NOMO-1 (cell line): ENCODE measurements around the gene SIGLEC14.
"Not testable (repeated sequence)": the region's sequence is repeated elsewhere in the genome, so short reads cannot be mapped to it uniquely, and the experiment has no call there.

Experiments
- DNase-seq, 2 experiments: peaks; one replicate each; lab custom pipeline; 2025; ENCODE audit not compliant: unreplicated experiment in 2 of 2; lab: John Stamatoyannopoulos, UW

SIGLEC14 gene, protein sequence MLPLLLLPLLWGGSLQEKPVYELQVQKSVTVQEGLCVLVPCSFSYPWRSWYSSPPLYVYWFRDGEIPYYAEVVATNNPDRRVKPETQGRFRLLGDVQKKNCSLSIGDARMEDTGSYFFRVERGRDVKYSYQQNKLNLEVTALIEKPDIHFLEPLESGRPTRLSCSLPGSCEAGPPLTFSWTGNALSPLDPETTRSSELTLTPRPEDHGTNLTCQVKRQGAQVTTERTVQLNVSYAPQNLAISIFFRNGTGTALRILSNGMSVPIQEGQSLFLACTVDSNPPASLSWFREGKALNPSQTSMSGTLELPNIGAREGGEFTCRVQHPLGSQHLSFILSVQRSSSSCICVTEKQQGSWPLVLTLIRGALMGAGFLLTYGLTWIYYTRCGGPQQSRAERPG

DNA sequence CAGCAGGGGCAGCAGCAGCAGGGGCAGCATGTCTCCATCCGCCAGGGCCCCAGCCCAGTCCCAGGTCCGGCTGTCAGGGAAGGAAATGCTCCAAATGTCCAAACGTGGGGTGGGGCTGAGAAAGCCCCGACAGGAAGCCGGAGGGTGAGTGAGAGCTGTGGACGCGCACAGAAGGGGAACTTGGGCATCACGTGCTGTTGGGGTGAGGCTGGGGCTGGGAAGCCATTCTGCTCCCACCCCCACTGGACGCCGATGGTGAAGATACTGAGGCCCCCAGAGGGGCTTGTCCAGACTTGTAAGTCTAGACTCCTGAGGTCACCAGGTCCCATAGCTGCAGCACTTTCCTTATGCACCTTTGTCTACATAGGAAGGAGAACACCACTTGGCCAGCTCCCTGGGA lies at the start of gene SIGLEC14:
SIGLEC14 (minus strand) TSS at position 96 of the 400 bp plus-strand sequence; CDS start at position 30, 66 bp downstream.
- DNase-seq: not testable (repeated sequence)

DNA sequence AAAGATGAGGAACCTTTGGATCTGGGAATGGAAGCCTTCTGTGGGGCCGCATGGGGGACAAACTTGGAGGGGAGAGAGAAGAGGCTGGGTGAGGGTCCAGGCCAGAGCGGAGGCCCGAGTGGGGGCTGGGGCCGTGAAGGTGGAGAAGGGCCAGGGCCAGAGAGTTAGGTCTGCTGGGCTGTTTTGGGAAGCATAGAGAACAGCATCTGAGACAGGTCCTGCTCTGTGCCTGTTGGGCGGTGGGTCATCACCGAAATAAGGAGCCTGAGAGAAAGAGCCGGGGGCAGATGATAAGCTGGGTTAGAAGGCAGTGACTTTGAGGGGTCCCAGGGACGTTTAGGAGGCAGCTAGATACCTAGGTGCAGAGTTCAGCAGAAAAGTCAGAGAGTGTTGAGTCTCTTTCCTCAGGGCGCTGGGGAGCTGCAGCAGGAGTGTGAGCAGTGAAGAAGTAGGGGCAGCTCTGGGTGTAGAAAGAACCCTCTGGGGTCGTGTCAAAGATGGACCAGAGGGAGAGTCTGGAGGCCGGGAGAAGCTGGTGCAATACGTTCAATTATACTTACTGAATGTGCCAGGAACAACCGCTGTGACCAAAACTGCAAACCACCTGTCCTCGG lies 49.2 kb upstream of the SIGLEC14 start:
- DNase-seq: no peak

DNA sequence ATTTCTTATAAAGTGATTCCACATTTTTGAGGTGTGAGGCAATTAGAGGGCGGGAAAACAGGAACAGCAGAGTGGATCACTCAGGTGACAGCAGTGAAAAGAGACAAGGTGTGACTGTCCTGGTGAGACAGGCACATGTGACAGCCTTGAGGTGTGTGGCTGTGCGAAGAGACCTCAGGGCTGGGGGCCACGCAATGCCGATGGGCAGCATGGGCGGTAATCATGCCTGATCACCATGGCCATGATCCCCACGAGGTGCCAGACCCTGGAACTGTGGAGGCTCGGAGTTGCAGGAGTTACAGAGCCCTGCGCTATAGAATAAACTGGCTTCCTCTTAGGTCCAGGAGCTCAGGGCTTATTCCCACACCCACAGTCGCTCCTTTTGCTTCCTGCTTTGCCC lies 48.5 kb upstream of the SIGLEC14 start:
- DNase-seq: no peak

DNA sequence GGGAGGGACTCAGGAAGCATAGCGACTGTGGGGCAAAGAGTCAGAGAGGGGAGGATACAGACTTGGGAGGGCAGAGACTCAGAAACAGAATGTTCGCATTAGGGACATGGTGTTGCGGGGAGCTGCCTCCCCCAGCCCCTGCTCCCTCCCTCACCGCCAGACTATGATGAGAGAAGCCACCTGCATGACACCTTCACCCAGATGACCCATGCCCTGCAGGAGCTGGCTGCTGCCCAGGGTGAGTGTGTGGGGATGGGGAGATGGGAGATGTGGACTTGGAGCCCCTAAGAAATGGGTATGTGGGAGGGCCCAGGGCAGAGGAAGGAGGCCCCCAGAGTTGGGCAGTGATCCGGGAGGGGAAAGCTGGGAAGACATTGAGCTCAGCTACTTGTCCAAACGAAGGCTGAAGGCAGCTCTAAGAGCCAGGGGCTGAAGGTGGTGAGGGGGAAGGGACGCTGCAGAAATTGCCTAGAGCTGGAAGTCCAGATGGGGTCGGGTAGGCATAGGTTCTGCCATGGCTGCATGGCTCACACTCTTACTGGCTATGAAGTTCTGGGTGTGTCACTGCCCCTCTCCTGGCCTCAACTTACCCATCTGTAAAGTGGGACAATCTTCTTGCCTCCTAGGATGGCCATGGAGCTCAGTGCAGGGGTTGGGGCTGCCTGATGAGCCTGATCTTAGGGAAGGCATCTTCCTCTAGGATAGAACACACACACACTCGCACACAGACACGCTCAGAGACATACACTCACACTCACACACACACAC lies 47.9 kb upstream of the SIGLEC14 start:
- DNase-seq: no peak

DNA sequence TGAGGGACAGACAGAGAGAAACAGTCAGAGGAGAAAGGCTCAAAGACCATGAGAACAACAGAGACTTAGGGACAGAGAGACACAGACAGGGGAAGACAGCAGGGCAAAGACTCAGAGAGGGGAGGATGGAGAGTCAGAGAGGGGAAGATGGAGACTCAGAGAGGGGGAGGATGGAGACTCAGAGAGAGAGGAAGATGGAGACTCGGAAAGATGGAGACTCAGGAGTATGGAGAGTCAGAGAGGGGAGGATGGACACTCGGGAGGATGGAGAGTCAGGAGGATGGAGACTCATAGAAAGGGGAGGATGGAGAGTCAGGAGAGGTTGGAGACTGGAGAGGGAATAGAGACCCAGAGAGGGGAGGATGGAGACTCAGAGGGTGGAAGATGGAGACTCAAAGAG lies 47.2 kb upstream of the SIGLEC14 start:
- DNase-seq: no peak

DNA sequence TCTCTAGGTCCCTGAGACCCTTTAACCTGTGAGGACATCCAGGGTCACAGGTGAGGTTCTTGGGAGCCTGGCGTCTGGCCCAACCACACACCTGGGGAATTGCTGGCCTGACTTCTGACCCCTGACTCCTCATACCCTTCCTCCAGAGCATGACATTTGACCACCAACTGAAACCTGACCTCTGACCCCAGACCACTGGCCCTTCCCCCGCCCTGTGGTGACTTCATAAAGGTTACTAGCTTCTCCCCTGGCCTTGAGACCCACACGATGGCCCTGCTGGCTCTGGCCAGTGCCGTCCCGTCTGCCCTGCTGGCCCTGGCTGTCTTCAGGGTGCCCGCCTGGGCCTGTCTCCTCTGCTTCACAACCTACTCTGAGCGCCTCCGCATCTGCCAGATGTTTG lies 46.6 kb upstream of the SIGLEC14 start, which contains the start of gene SPACA6:
SPACA6 (plus strand) TSS at position 71 of the 400 bp plus-strand sequence; CDS start at position 268, 197 bp downstream.
- no peak for DNase-seq

DNA sequence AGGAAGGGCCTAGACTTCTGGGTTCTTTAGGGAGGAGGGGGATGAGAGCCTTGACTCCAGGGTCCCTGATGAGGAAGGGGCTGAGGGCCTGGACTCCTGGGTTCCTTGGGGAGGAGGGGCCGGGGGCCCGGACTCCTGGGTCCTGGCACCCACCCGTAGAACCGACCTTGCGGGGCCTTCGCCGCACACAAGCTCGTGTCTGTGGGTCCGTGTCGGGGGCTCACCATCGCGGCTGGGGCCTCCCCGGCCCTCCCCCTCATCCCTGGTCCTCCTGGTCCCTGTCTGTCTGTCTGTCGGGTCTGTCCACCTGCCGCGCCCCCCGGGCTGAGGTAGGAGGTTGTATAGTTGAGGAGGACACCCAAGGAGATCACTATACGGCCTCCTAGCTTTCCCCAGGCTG lies 45.8 kb upstream of the SIGLEC14 start:
- no peak for DNase-seq

DNA sequence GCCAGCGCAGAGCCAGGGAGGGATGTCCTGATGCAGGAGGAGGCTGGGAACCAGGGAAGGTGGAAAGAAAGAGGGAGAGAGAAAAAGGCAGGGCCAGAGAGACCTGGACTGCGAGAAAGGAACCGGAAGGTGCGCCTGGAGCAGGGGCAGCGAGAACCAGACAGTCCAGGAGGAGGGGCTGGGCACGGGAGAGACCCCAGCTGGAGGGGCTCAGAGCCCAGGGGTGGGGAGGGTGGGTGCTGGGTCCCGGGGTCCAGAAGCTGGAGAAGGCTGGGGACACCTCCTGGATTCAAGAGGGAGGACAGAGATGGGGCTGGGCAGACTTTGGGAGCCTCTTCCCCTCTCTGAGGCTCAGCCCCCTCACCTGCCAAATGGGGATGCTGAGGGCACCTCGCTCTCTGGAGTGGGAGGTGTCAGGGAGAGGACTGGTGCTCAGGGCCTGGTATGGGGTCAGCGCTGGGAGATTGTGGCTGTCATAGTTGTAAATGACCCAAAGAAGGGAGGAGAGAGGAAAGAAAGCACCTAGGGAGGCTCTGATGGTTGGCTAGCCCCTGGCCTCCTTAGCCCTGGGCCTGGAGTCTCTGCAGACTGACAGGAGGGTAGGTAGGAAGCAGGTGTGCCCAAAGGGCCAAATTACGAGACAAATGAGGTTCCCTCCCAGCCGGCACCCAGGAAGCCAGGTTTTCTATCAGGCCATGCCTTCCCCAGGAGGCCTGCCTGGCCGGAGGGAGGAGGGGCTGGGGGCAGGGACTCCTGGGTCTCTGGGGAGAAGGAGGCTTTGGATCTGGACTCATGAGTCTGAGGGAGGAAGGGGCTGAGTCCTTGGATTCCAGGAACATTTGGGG lies 45.2 kb upstream of the SIGLEC14 start:
- no peak for DNase-seq

DNA sequence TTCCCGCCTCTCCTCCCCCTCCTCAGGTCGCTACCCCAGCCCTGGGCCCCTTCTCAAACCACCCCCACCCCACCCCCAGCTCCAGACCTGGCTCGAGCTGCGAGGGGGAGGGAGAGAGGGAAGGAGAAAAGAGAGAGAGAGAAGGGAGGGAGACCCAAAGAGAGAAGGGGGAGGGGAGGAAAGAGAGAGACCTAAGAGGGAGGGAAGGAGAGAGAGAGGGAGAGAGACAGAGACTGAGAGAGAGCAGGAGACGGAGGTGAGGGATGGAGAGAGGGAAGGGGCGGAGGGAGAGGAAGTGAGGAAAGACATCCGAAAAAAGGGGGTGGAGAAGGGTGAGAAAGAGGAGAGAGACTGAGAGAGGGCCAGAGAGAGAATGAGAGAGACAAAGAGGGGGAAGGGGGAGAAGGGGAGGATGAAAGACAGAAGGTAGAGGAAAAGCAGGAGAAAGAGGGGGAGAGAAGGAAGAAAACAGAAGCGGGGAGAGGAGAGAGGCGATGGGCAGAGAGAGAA lies 44.5 kb upstream of the SIGLEC14 start:
- no peak for DNase-seq

DNA sequence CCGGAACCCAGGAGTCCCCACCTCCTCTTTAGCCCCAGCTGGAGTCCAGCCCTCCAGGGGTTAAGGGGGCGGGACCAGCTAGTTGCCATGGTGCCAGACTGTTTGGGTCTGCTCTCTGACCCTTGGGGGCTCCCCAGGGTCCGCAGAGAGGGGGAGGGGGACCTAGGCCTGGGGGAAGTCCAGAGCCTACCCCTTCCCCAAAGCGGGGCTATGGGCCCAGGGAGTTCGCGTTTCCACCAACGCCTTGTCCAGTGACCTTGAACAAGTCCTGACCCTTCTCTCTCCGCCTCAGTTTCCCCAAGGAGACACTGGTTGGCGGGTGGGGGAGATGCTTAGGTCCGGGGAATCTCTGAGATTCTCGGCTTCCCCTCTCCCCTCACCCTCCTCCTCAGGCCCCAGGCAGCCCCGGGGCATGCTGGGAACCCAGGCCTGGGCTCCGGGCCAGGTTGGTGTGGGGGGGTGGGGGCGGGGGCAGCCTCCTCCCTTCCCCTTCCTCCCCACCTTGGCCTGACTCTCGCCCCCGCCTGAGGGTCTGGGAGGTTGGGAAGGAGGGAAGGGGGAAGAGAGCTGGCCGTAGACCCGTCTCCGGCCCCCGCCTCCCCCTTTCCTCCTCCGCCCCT lies 43.9 kb upstream of the SIGLEC14 start:
- DNase-seq: peak; percentile 44 to 50

DNA sequence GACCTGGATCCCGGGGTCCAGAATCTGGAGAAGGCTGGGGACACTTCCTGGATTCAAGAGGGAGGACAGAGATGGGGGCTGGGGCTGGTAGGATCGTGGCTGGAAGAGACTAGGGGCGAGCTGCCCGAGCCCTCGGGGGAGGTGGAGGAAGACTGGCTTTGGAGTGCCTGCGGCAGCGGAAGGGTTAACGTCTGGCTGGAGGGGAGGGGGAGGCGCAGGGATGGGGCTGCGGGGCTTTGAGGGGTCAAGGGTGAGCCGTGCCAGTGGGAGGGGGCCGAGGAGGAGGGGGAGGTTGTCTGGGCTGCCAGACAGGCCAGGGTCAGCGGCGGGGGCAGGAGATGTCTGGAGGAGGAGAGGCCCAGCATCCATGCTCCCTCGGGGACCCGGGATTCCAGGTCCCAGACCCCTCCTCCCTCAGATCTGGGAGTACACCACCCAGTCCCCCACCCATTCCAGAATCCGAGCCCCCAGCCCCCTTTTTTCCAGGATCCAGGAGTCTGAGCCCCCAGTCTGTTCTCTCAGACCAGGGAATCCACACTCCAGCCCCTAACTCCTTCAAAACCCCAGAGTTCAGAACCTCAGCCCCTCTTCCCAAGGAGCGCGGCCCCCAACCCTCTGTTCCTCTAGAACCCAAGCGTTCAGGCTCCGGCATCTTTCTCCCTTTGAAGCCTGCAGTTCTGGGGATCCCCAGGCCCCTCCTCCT lies 43.3 kb upstream of the SIGLEC14 start:
- no peak for DNase-seq

DNA sequence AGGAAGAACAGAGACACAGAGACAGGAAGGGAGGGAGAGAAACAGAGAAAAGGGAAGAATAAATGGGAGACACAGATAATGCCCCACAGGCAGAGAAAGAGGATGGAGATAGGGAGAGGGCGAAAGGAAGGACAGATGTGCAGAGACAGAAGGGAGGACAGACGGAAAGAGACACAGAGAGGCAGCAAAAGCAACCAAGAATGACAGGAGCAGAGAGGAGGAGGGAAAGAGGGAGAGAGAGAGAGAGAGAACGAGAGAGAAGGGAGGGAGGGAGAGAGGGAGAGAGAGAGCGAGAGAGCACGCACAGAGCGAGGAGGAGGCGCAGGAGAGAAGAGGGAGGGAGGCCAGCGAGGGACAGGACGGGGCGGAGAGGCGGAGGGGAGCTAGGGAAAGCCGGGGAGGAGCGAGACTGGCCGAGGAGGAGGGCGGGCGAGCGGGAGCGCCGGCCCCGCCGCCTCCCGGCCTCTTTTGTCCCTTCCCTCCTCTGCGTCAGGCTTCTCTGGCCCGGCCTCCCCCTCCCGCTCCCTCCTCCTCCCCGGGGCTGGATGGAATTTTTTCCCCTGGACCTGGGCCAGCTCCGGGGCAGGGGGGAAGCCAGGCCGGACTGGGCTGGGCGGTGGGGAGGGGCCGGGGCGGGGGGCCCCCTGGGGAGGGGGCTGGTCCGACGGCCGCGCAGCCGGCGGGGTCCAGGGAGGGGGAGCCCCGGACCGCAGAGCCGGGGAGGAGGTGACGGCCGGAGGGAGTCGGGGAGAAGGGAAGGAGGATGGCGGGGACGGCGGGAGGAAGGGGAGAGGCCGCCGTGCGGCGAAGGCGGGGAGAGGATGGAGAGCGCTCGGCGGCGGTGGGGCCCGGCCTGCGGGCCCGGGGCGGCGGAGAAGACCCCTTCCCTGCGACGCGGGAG lies 42.3 kb upstream of the SIGLEC14 start:
- no peak for DNase-seq

DNA sequence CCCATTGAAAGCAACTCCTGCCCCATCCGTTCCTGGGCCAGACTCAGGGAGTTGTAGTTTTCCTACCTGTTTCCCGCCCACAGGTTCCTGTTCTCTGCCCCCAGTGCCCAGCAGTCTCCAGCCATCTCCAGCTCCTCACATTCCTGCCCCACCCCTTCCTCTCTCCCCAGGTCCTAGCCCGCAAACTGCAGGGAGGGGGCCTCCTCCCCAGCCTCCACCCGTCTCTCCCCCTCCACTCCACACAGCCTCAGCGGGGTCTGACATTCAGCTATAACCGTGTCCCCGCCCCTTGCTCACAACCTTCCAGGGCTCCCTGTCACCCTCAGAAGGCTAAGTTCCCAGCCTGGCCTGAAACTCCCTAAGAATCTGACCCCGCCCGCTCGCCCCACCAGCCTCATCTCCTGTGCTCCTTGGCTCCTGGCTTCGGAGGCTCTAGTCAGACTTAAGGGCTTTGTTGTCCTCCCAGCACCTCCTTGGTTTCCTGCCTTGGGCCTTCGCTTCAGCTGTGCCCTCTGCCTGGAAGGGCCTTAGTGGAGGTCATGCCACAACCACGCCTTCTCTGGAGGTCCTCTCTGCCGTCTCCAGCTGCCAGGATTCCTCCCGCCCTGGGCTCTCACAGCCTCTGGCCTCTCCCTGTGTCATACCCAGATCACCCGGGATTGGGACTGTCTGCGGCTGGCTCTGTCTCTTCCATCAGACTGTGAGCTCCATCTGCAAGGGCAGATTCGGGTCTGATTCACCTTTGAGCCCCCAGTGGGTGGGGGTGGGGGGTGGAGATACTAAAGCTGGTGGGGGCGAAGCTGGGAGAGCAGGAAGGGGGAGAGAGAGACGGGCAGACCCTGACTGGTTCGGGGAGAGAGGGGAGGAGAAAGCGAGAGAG lies 41.4 kb upstream of the SIGLEC14 start:
- no peak for DNase-seq

DNA sequence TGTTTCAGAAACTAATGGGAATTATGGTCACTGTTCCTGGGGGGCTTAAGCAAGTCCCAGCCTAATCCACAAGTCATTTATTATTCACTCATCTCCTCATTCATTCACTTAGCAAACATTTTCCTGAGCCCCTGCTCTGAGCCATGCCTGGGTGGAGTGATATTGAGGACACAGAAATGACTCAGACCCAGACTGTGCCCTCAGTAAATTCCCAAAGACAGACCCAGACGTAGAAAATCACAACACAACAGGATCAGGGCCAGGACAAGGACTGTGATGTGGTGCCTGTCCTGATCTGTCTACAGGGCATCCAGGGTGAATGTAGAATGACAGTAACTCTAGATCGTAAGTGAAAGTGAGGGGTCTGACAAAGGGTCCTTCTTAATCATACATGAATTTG lies 39.5 kb upstream of the SIGLEC14 start:
- DNase-seq: no peak

DNA sequence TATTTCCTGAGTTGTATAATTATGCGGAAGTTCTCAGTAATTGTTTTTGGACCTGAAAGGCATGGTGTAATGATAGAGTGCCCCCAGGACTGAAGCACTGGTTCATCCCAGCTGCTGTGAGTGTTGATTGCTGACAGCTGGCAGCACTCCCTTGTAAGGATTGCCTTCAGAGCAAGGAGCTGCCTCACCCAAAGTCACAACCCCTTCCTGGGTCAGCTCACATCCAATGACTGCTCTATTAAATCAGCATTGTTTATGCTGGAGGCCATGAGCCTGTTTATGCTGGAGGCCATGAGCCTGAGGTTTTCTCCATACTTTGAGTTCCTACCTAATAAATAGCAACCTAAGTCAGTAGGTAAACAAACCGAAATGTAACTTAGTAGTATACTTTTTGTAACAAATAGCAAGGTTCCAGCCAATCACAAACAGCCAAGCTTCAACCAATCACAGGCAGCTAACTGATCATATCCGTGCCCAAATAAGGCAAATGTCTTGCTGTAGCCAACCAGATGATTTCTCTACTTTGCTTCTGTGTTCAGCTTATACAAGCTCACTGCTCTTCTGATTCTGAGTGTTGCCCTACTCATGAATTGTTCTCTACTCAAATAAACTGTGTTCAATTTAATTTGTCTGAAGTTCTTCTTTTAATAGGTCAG lies 34.8 kb upstream of the SIGLEC14 start:
- peak; percentile 39 to 79 for DNase-seq

DNA sequence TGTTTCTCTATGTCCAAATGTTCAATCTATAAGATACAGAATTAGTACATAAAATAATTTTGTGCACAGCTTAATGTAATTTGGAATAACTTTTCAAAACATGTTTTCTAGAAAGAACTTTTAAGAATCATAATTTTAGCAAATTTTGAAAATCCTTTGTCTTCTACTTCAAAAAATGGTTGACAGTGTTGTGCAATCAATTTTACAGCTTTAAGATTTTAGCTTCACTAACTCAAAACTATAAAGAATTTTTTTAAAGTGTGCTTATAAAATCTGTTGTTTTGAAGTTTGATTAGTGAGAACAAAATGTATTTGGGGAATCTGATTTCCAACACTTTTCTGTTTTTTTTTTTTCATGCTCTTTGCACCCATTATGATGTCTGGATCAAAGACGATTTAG lies 33.8 kb upstream of the SIGLEC14 start:
- no peak for DNase-seq

DNA sequence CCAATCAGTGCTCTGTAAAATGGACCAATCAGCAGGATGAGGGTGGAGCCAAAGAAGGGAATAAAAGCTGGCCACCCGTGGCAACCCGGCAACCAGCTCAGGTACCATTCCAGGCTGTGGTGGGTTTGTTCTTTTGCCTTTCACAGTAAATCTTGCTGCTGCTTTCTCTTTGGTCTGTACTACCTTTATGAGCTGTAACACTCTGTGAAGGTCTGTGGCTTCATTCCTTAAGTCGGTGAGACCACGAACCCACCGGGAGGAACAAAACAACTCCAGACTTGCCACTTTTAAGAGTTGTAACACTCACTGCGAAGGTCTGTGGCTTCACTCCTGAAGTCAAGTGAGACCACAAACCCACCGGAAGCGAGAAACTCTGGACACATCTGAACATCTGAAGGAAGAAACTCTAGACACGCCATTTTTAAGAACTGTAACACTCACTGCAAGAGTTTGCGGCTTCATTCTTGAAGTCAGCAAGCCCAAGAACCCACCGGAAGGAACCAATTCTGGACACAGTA lies 30.0 kb upstream of the SIGLEC14 start:
- DNase-seq: no peak
